Erythroblast (primary cell): ENCODE measurements around the gene TRIM73.
"Not testable (repeated sequence)": the region's sequence is repeated elsewhere in the genome, so short reads cannot be mapped to it uniquely, and the experiment has no call there.

Experiments
- GATA1 ChIP-seq: IDR thresholded peaks from 2 replicates; pipeline ENCODE4 v1.6.1; 2011; ENCODE audit warnings: low read depth, mild to moderate bottlenecking, control low read depth, low read length, moderate library complexity
- POLR2A ChIP-seq: IDR thresholded peaks from 2 replicates; pipeline ENCODE4 v1.6.1; 2011; ENCODE audit warnings: mild to moderate bottlenecking, low read length

DNA sequence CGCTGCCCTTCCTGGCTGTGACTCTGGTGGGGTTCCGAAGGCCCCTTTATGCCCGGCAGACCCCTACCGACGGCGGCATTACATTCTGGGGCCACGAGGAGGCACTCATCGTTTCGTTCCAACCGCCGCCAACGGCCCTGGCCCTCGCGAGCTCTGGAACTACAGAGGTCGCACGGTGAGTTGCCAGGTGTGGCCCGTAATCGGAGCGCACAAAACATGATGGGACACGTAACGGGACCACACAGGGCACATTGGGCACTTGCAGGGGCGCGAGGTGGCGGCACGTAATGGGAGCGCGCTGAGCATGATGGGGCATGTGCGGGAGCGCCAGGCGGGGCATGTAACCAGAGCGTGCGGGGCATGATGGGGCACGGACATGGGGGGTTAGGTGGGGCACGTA lies at the start of gene TRIM73:
- TF ChIP-seq POLR2A, GATA1: not testable (repeated sequence)
